NCI-H1436 treated with DMSO at 0.1 percent for 48 hours (cell line): Measurements from ENCODE around the gene LTB4R.
"Not testable (repeated sequence)": the region's sequence is repeated elsewhere in the genome, so short reads cannot be mapped to it uniquely, and the experiment has no call there.

Source experiments
- DNase-seq: peaks from one replicate; lab custom pipeline; 2025; lab: John Stamatoyannopoulos, UW

Gene LTB4R

DNA sequence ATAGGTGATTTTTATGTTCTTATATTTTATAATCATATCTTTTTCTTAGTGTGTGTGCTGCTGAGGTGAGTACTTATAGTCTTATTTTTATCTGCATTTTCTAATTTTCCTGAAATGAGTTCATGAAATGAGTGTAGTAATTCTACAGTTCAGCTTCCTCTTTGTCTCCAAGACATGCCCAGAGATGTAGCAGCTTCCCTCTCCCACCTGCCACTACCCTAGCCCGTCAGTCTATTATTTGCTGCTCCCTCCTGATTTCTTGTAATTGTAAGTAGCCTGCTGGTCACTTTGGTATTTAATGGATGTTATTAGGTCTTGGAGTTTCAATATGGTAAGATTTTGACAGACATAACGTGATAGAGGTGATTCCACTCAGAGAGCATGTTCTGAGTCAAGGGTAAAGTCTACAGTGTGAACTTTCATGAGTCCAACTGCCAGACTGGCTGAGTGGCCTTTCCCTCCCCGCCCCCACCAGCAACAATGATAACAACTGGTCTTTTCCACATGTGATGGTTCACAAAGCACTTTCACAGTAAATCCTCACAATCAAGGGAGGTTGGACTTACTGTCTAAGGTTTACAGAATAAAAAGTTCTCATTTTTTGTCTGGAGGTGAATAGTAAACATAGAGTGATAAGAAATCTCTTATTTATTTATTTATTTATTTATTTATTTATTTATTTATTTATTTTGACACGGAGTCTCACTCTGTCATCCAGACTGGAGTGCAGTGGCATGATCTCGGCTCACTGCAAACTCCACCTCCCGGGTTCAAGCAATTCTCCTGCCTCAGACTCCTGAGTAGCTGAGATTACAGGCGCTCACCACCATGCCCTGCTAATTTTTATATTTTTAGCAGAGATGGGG is 32.7 kb downstream of the LTB4R start:
- no peak for DNase-seq

DNA sequence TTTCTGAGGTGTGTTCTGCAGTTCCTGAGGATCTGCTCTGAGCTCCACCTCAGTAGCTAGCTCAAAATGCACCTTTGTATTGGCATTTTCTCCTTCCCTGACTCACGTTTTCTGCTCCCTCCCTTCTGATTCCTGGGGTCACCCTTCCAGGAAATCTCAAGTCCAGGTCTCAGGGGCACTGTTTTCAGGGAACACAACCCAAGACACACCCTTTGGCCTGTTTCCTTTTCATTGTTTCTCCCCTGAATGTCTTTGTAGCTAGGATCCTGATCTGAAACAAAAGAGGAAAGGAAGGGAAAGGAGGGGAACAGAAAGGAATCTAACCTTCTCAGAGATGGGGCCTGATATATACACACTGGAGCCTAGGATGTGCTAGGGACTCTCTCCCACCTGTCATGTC is 35.8 kb downstream of the LTB4R start:
- no peak for DNase-seq

DNA sequence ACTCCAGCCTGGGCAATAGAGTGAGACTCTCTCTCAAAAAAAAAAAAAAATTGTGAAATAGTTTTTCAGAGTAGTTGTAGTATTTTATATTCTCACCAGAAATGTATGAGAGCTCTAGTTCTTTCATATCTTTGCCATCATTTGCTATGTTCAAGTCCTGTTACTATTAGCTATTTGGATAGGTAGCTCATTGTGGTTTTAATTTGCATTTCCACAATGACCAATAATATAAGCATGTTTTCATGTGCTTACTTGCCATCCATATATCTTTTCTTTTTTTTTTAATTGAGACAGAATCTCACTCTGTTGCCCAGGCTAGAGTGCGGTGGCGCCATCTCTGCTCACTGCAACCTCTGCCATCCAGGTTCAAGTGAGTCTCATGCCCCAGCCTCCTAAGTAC is 36.9 kb downstream of the LTB4R start:
- no peak for DNase-seq

DNA sequence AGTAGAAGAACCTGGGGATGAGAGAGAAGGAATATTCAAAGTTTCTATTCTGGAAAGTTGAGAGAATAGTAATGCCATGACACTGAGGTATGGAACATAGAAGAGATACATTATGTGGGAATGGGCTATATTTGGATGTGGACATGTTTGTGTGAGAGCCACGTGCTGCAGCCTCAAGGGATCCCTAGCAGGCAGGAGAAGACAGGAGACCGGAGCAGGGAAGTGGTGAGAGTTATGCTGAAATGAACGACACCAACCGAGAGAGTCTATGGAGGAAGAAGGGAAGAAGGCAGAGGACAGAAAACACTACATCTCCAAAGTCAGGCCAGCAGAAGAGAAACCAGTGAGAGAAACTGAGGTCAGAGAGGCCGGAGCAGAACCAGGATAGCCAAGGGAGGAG is 38.4 kb downstream of the LTB4R start:
- no peak for DNase-seq

DNA sequence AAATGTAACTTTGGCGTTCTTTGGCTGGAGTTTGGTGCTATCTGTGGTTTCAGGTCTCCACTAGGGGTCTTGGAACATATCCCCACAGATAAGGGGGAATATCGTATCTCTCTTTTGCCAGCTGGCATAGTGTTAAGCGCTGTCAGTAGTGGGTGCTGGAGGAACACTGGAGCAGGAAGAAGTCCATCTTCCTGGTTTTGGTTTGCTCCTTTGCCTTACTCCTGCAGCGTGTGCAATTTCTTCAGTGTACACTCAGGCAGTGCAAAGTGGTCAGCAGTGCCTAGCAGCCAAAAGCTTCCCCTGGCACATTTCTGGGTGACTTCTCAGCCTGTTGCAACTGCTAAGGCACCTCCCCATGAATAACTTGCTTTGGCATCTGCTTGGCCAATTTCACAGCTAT is 40.2 kb downstream of the LTB4R start:
- DNase-seq, result no peak

DNA sequence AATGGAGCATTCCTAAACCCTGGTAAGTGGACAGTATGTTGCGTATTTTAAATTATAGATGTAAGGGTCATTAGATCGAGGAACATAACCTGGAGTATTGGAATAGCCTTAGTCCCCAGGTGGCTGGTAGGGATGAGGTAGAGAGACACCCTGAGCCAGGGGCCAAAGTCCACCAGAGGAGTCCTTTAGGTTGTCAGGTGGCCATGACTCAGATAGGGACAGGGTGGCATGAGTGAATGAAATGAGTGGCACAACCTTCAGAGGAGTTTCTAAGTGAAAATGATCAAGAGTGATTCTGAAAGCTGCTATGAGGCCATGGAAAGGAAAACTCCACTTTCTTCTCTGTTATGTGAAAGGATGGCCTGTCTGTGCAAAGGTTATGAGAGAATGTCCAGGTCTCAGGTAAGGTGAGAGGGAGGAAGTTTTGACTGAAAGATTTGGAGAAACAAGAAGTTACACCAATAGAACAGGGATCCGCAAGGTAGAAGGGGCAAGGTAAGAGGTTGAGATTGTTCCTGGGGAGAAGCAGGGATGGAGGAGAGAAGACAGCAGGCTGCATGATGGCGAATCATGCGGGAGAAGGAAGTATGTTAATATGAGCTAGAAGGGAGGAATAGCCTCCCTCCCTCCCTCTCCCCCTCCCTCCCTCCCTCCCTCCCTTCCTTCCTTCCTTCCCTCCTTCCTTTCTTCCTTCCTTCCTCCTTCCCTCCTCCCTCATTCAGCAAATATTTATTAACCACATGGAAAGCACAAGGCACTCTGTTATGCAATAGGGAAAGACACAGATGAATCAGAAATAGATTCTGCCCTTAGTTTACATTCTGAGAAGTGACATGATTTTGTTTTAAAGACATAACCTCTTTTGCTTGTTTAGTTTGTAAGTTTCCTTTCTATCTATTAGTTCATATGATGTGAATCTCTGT is 42.5 kb downstream of the LTB4R start:
- no peak for DNase-seq

DNA sequence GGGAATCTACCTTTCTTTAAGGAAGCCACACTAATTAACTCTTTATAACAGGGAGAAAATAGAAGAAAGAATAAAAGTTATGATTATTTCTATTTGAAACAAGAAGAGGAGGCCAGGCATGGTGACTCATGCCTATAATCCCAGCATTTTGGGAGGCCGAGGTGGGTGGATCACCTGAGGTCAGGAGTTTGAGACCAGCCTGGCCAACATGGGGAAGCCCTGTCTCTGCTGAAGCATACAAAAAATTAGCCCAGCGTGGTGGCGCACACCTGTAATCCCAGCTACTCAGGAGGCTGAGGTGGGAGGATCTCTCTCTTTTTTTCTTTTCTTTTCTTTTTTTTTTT is 43.2 kb downstream of the LTB4R start:
- DNase-seq, result not testable (repeated sequence)

DNA sequence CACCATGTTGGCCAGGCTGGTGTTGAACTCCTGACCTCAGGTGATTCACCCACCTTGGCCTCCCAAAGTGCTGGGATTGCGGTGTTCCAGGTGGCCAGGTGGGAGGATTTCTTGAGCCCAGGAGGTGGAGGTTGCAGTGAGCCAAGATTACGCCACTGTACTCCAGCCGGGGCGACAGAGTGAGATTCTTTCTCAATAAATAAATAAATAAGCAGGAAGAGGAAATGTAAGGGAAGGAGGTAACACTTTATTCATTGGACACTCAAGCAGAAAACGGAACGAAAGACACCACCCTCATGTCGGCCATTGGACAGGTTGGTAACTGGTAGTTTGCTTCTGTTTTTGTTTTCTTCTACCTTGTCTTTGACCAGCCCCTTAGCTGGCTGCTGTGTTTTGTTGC is 43.7 kb downstream of the LTB4R start:
- DNase-seq, result no peak

DNA sequence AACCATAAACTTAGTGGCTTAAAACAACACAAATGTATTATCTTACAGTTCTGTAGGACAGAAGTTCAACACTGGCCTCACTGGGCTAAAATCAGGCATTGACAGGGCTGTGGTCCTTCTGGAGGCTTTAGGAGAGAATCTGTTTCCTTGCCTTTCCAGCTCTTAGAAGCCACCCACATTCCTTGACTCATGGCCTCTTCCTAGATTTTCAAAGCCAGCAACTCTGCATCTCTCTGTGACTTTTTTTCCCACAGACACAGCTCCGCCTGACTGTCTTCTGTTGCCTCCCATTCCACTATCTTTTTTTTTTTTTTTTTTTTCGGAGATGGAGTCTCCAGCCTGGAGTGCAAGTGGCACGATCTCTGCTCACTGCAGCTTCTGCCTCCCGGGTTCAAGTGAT is 44.9 kb downstream of the LTB4R start:
- DNase-seq, result no peak

DNA sequence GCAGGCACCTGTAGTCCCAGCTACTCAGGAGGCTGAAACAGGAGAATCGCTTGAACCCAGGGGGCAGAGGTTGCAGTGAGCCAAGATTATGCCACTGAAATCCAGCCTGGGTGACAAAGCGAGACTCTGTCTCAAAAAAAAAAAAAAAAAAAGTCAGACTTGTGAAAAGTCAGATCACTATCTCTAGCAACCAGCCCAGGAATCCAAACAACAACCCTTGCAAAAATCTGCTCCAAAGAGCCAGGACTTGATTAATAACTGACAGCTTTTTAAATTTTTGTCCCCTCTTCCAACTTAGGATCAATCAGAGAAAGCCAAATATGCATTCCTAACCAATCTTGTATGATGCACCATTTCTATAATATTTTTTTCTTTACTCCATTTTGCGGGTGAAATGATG is 49.0 kb downstream of the LTB4R start:
- no peak for DNase-seq

DNA sequence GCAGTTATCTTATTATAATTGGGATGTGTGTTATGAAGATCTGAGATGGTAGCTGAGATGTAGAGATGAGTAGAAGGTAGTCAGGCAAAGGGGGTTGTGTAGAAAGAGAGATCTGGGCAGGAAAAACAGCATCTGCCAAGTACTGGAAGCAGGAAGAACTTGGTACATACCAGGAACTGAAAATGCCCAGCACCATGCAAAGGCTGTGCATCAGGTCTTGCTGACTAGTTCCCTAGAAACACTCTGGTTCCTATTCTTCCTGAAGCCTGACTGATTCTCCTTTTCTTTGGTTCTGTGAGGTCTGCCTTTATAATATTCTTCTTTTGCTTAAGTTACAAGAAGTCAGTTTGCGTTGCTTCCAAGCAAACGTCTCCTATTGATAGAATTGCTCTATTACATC is 50.0 kb downstream of the LTB4R start:
- no peak for DNase-seq

DNA sequence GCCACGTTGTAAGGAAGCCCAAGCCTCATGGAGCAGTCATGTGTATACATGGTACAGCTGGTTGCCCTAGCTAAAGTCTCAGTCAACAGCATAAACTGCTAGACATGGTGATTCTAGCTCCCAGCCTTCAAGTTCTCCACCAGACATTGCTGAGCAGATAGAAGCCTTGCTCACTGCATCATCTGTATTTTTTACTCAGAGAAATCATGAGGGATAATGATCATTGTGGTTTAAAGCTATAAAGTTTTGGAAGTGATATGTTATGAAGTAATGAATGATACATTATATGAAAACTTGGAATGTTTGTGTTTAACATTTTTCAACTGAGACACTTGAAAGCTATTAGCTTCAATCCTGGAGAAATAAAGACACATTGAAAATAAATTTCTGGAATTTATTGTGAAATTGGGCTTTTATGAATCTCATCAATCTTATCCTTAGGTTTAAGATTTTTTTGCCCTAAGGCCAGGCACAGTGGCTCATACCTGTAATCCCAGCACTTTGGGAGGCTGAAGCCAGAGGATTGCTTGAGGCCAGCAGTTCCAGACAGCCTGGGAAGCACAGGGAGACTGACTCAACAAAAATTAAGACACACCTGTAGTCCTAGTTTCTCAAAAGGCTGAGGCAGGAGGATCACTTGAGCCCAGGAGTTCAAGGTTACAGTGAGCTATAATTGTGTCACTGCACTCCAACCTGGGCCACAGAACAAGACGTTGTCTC is 51.1 kb downstream of the LTB4R start:
- no peak for DNase-seq

DNA sequence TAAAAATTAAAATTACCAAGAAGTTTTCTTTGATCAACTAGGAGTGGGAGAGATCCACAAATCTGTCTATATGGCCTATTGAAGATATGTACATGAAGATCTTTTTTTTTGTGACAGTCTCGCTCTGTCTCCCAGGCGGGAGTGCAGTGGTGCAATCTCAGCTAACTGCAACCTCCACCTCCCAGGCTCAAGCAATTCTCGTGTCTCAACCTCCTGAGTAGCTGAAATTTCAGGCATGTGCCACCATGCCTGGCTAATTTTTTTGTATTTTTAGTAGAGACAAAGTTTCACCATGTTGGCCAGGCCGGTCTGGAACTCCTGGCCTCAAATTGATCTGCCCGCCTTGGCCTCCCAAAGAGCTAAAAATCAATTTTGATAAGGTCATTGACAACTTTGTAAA is 52.1 kb downstream of the LTB4R start:
- DNase-seq, result no peak

DNA sequence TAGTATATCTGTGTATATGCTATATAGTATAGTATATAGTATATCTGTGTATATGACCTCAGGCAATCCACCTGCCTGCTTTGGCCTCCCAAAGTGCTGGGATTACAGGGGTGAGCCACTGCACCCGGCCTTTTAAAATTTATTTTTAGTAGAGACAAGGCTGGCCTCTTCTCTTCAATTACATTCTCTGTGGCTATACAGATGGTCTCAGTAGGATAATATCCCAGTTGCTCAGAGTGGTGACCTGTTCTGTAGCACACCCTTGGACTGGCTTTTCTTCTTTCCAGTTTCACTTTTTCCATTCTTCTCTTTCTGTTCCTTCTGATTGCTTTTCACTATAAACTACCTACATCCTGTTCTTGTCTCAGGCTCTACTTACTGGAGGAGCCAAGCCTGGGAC is 53.5 kb downstream of the LTB4R start:
- DNase-seq, result no peak

DNA sequence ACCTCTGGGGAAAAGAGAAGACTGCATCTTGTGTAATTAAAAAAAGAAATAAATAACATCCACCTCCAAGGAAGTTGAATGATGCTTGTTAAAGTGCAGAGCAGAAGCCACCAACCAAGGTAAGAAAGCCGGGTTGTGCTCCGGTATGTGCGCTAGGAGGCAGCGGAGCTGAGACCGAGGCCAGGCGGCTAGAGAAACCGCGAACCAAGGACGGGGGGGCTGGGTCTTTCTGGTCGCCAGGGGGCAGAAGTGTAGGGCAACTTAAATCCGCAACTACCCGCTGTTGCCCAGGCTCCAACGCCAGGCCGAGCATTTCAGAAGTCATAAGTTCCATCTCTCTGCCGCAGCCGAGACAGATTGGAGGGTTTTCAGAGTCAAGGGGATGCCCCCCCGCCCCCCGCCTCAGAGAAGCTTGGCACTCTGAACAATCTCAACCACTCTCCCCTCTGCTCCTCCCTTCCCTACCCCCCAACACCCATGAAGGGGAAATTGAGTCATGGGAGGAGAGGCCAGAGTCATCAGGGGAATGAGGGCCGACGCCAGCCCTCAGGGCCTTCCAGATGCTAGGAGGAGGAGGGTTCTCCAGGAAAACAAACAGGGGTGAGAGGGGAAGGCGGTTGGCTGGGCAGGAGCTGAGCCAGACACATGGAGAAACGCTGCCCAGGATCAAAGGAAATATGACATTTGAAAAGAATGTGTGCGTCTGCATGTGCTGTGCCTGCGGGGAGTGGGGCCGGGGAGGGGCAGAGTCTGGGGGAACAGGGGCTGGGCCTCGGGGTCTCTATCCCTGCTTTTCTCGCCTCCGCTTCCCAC is 54.5 kb downstream of the LTB4R start:
- DNase-seq, result peak; percentile 59

DNA sequence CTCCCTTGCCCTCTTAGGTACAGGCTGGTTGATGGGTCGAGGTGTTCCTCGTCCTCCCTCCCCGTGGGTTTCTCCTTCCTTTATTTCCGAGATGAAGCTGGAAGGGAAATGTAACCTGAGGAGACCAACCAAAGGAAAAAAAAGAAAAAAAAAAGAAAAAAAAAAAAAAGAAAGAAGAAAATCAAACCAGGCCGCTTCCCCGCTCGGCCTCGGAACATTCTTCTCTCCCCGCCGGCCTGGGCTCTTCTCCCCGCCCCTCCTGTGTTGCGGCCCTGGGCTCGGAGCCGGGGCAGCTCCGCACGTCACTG is 55.1 kb downstream of the LTB4R start:
- DNase-seq, result no peak

DNA sequence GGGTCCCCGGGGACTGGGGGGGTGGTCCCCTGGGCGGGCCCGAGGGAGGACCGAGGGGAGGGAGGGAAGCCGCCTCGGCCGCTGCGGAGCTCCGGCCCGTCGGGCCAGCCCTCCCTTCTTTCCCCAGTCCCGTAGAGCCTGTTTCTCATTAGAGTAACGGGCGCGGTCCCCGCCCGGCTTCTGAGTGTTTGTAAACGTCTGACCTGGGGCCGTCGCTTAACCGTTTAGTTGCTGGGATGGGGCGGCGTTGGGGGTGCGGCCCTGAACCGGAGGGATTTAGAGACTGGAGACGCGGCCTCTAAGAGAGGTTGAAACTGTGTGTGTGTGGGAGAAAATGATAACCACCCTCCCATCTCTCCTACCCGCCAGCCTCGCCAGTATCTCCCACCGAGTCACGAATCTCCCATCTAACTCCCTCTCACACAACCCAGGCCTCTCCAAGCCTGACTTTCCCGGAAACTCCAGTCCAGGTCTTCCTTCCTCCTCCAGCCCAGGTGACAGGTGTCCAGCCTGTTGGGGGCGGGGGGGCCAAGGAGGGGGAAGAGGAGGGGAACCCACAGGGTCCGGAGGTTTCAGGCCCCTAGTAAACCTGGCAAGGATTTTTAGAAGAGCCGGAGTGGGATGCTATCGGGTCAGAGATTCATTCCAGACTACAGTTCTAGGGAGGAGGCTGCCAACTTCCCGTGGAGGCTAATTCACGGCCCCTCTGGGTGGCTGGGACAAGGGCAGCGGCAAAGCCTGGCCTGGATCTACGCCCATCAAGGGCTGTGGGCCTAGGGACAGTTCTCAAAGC is 55.6 kb downstream of the LTB4R start:
- peak; percentile 81 for DNase-seq
